OCI-LY3 (cell line): ENCODE results near the gene ENPP5.

Source experiments
- H2AFZ ChIP-seq: fragments of 200-600, 300-600 bp; shearing (Covaris generic); 2 replicates; pipeline ENCODE4 v1.6.0; 2014; ENCODE audit warnings: antibody characterized with exemption, low read depth, low read length
- H3K27ac ChIP-seq: fragments of 200-600, 300-600 bp; sonication (generic); 2 replicates; pipeline ENCODE4 v1.5.1; 2014; ENCODE audit warnings: mild to moderate bottlenecking, low read length, moderate library complexity, mixed read lengths
- H3K27me3 ChIP-seq: fragments of 200-600, 300-600 bp; sonication (generic); 2 replicates; pipeline ENCODE4 v1.6.1; 2014; ENCODE audit warnings: low read depth, low read length, mixed read lengths
- H3K36me3 ChIP-seq: fragments of 200-600, 300-600 bp; sonication (generic); replicated peaks from 2 replicates; pipeline ENCODE3; 2014; ENCODE audit warnings: low read depth, low read length, mixed read lengths
- H3K4me1 ChIP-seq: fragments of 300-600, 200-600 bp; sonication (generic); 2 replicates; pipeline ENCODE4 v1.6.1; 2014; ENCODE audit warnings: low read length, mixed read lengths
- H3K4me2 ChIP-seq: fragments of 200-600, 300-600 bp; sonication (generic); 2 replicates; pipeline ENCODE4 v1.6.1; 2014; ENCODE audit warnings: low read length, mixed read lengths
- H3K4me3 ChIP-seq: fragments of 300-600, 200-600 bp; sonication (generic); 2 replicates; pipeline ENCODE4 v1.5.1; 2014; ENCODE audit warnings: antibody characterized with exemption, mild to moderate bottlenecking, low read length, moderate library complexity
- H3K79me2 ChIP-seq: fragments of 300-600, 200-600 bp; shearing (Covaris generic); 2 replicates; pipeline ENCODE4 v1.6.1; 2014; ENCODE audit warnings: mild to moderate bottlenecking, low read length, mixed read lengths
- H3K9ac ChIP-seq: fragments of 300-600, 200-600 bp; shearing (Covaris generic); 2 replicates; pipeline ENCODE4 v1.6.0; 2014; ENCODE audit warnings: mild to moderate bottlenecking, low read length, moderate library complexity
- H3K9me3 ChIP-seq: fragments of 200-600, 300-600 bp; shearing (Covaris generic); 2 replicates; pipeline ENCODE4 v1.6.1; 2014; ENCODE audit warnings: low read length, mixed read lengths; ENCODE audit not compliant: insufficient read depth
- H4K20me1 ChIP-seq: fragments of 200-600, 300-600 bp; sonication (generic); 2 replicates; pipeline ENCODE4 v1.6.1; 2016; ENCODE audit warnings: low read length, mixed read lengths; ENCODE audit not compliant: insufficient read depth
- EZH2phosphoT487 ChIP-seq: fragments of 200-600 bp; shearing (Covaris generic); IDR thresholded peaks from 2 replicates; pipeline ENCODE4 v1.6.1; 2018; ENCODE audit warnings: antibody characterized with exemption, mixed run types, low read depth
- TF ChIP-seq, protein P1 (sequence below): fragments of 200-600, 300-600 bp; sonication (generic); IDR thresholded peaks from 2 replicates; pipeline ENCODE4 v1.5.1; 2014; ENCODE audit warnings: antibody characterized with exemption, low read length, low read depth

Gene ENPP5

DNA sequence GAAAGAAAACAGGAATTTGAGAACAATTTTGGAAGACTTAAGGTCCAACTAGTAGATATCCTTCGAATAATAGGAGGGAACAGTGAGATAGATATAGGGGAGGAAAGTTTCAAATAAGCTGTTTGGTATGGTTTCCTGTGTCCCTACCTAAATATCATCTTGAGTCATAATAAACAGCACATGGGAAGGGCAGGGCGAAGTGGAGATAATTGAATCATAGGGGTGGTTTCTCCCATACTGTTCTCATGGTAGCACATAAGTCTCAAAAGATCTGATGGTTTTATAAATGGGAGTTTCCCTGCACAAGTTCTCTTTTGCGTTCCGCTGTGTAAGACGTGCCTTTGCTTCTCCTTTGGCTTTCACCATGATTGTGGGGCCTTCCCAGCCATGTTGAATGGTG is 39.5 kb upstream of the ENPP5 start:
- Histone ChIP-seq H3K9me3 (no peaks in the 10 kb centered on the region), H4K20me1 (no peaks in the 10 kb centered on the region), H3K27ac (no peak overlapping the region), H3K4me2 (no peak overlapping the region), H3K4me3 (no peak overlapping the region), H3K4me1 (peaks cover 7% of the 10 kb centered on the region), H3K27me3 (no peaks in the 10 kb centered on the region), H3K36me3 (no peaks in the 10 kb centered on the region), H3K79me2 (no peaks in the 10 kb centered on the region), H2AFZ (no peak overlapping the region), H3K9ac (no peak overlapping the region)
- TF ChIP-seq EZH2phosphoT487: no peak
- TF ChIP-seq, protein P1, sequence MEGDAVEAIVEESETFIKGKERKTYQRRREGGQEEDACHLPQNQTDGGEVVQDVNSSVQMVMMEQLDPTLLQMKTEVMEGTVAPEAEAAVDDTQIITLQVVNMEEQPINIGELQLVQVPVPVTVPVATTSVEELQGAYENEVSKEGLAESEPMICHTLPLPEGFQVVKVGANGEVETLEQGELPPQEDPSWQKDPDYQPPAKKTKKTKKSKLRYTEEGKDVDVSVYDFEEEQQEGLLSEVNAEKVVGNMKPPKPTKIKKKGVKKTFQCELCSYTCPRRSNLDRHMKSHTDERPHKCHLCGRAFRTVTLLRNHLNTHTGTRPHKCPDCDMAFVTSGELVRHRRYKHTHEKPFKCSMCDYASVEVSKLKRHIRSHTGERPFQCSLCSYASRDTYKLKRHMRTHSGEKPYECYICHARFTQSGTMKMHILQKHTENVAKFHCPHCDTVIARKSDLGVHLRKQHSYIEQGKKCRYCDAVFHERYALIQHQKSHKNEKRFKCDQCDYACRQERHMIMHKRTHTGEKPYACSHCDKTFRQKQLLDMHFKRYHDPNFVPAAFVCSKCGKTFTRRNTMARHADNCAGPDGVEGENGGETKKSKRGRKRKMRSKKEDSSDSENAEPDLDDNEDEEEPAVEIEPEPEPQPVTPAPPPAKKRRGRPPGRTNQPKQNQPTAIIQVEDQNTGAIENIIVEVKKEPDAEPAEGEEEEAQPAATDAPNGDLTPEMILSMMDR: no peak

- H3K27ac ChIP-seq: no peak overlapping the region
- H2AFZ ChIP-seq: no peak overlapping the region
- no peaks in the 10 kb centered on the region for H3K9me3 ChIP-seq
- no peaks in the 10 kb centered on the region for H3K27me3 ChIP-seq
- H3K79me2 ChIP-seq: no peaks in the 10 kb centered on the region
- no peak overlapping the region for H3K9ac ChIP-seq
- no peaks in the 10 kb centered on the region for H3K36me3 ChIP-seq
- no peak overlapping the region for H3K4me2 ChIP-seq
- H3K4me1 ChIP-seq: peaks cover 7% of the 10 kb centered on the region
- no peak overlapping the region for H3K4me3 ChIP-seq
- no peaks in the 10 kb centered on the region for H4K20me1 ChIP-seq
- no peak for TF ChIP-seq EZH2phosphoT487
- TF ChIP-seq, protein P1: no peak
Observed at GRCh38 chr6:46208303-46208702, 37.5 kb upstream of the ENPP5 start.

GRCh38 chr6:46207174-46207573 is 36.4 kb upstream of the ENPP5 start:
- Histone ChIP-seq H3K27me3 (no peaks in the 10 kb centered on the region), H2AFZ (0 out of 2 replicates have a peak overlapping the region, but pooled peaks have one; percentile 26), H3K9me3 (0 out of 2 replicates have a peak, but pooled peaks cover 4% of the 10 kb centered on the region), H3K9ac (no peak overlapping the region), H3K4me3 (no peak overlapping the region), H3K4me1 (peaks cover 7% of the 10 kb centered on the region), H3K4me2 (peak overlapping the region; percentile 10), H3K79me2 (no peaks in the 10 kb centered on the region), H4K20me1 (no peaks in the 10 kb centered on the region), H3K36me3 (no peaks in the 10 kb centered on the region), H3K27ac (no peak overlapping the region)
- no peak for TF ChIP-seq EZH2phosphoT487
- TF ChIP-seq, protein P1: no peak

- Histone ChIP-seq H3K36me3 (no peaks in the 10 kb centered on the region), H3K9ac (no peak overlapping the region), H3K9me3 (0 out of 2 replicates have a peak, but pooled peaks cover 4% of the 10 kb centered on the region), H3K27ac (no peak overlapping the region), H2AFZ (no peak overlapping the region), H3K4me3 (no peak overlapping the region), H3K4me2 (no peak overlapping the region), H4K20me1 (no peaks in the 10 kb centered on the region), H3K27me3 (no peaks in the 10 kb centered on the region), H3K79me2 (no peaks in the 10 kb centered on the region), H3K4me1 (peaks cover 7% of the 10 kb centered on the region)
- no peak for TF ChIP-seq EZH2phosphoT487
- TF ChIP-seq, protein P1: no peak
Observed at GRCh38 chr6:46204880-46205650, 34.3 kb upstream of the ENPP5 start.
